Measurements from ENCODE around the gene DOCK2.

DOCK2 gene

GRCh38 chr5:169695025-169695625 is 58.0 kb downstream of the DOCK2 start:
- DNase-seq = peak in 1 of 2 experiments; percentile 39

DNA sequence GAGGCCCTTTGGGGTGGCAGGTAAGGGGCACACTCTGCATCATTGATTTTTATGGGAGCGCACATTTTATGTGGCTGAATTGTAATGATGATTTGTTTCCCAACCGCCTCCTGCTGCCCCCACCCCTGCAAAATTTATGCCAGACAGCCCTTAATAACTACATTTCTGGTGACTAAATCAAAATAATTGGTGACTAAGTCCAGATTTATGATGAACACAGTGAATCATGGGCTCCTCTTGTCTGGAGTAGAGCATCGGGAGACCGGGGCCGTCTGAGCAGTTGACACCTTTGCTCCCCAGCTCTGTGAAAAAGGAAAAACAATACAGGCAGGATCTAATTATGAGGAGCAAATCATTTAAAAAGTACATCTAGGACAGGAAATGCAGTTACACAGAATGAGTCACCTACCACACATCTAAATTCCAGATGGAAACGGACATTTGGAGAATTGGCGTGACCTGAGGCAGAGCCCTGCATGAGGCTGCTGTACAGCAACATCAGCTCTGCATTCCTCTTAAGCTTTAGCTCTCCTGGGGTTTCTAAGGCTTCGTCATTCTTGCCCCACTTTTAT is 58.9 kb downstream of the DOCK2 start:
- DNase-seq = peak; percentile 96 to 100

DNA sequence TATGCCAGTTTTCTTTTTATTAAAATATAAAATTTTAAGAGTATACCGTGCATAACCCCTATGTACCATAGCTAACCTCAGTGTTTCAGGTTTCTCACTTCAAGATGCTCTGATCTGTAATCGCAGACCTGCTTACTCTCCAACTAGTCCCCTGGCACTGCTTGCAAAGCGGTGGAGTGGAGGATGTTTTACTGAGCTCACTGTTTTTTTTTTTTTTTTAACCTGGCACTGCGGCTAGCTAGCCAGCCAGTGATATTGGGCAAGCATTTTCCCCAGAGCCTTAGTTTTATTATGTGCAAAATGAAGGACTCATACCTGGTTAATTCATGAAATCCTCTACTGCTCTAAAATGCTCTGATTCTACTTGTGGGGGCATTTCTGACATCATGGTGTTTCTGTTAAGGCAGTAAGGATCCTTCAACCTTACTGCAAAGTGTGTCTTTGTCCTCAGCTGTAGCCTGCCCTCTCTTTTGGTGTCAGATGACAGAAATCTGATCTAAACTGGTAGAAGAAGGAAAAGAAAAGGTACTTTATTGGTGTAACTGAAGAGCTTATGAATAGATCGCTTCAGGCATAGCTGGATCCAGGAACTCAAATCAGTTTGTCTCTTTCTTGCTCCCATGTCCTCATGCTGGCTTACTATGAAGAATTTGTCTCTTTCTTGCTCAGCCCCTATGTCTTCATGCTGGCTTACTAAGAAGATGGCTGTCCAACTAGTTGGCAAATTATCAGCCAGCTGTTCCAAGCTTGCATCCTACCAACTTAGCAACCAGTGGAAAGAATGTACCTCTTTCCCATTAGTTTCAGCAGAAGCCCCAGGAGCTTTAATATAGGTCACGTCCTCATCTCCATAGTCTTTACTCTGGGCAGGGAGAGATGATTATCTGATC is 59.8 kb downstream of the DOCK2 start:
- DNase-seq = peak in 1 of 2 experiments; percentile 34

DNA sequence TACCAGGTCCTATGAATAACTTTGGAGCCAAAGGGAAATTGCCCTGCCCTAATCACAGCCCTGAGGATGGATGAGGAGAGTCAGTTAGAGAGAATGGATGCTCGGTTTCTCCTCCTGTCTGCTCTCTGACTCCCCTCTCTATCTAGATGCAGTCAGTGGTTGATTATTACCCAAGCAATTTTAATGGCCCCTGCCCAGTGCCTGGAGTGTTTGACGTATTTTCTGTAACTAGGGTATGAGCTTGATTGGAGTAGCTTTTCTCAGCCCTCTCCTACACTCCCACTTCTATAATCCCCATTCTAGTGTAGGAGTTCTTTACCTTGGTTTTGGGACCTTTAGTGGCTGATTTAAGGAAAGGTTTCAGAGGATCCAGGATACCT is 60.4 kb downstream of the DOCK2 start:
- DNase-seq = no peak

DNA sequence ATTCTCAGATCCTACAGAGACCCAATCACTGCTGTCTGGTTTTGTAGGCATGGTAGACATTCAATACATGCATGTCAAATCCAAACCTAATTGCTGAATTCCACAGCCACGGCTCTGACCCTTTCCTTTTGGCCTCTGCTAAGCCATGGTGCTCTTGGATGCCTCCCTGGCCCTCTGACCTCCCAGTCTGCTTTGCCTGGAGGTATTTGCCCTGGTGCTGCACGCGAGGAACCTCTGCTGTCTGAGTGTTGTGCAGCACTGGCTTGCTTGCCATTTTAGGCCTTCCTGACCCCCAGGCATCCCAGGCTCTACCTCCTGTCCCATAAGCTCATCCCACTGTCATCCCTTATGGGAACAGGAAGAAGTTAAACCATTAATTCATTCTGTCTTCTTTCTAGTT is 60.9 kb downstream of the DOCK2 start:
- DNase-seq = no peak

GRCh38 chr5:169700611-169701010 is 63.5 kb downstream of the DOCK2 start:
- no peak for DNase-seq

DNA sequence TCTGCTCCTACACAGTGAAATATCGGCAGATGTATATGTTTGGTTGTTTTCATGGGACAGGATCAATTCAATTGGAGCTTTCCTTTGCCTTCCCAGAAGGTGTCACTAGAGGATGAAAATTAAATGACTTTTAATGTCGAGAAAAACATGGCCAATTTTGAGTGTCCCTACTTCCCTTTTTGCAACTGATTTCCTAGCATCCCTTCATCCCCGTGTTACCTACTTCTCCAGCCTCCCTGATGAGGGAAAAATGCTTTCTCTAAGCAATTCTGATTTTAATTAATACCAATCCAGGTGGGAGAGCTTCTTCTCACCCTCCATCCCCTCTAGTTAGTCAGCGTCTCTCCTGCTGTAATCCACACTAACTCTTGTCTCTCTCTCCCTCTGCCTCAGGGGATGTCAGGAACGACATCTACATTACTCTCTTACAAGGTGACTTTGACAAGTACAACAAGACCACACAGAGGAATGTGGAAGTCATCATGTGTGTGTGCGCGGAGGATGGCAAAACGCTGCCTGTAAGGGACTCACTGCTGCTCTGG is 64.9 kb downstream of the DOCK2 start:
- DNase-seq = peak in 1 of 2 experiments; percentile 63

- DNase-seq = no peak
Observed at GRCh38 chr5:169702693-169703481, 65.8 kb downstream of the DOCK2 start.

DNA sequence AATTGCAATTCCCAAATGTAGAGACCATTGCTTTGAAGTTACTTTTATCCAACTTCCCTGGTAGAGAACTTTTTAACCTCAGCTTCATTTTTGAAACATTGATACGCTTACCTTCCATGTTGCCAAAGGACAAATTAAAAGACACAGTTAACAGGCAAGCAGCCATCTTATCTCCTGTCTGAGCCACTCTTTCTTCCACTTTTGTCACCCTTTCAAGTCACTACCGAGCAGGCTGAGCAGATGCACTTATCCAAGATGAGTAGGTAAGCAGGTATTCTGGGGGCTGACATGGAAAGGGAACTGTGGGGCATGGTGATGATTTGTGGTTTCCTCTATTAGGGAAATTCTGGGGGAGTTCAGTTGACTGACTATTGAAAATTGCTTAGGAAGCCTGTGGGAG is 66.7 kb downstream of the DOCK2 start:
- no peak for DNase-seq

GRCh38 chr5:169705322-169705721 is 68.2 kb downstream of the DOCK2 start:
- no peak for DNase-seq

GRCh38 chr5:169706071-169706470 is 69.0 kb downstream of the DOCK2 start:
- DNase-seq = no peak

DNA sequence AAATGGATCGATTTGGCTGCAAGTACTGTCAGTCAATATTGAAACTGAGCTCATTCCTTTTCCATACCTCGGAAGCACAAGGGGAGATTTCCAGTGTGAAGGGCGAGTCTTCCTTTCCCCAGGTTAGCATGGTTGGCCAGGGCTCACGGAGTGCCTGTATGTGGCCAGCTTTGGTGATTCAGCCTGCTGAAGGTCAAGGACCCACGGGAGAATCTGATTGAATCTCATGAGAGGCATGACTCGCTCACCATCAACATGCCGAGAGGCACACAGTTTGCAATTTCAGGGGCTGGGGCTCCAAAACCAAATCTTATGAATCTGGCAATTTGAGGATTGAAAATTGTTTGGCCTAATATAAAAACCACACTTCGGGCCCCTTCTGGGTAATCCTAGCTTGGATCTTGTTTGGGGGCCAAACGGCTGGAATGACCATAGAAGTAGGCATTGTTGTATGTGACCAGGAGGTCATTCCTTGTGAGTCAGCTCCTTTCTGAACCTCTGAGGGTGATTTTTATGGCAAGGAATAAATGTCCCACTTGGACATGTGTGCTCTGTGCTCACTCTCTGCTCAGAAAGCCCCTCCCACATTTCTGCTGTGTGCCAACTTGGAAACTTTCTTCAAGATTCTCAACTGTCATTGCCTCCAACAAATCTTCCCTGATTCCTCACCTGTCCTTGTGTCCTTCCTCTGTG is 69.8 kb downstream of the DOCK2 start:
- DNase-seq = no peak

DNA sequence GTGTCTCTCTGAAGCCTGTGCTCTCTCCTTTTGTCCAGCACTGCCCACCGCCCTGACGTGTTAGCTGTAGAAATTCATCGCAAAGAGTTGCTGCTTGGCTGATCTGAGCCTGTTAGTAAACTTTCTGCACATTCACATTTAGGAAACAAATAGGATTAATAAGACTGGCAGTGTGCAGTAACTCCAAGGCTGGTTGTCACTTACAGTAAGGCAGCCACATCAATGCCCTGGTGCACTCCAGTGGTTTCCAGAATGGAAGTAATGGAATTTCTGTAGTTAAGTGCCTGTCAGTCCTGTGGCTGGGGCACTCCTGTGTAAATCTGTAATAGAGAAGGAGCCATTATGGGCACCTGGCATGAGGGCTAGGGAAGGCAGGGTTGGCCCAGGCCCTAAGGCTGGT is 70.6 kb downstream of the DOCK2 start:
- no peak for DNase-seq

GRCh38 chr5:169710675-169711074 is 73.6 kb downstream of the DOCK2 start:
- no peak for DNase-seq

DNA sequence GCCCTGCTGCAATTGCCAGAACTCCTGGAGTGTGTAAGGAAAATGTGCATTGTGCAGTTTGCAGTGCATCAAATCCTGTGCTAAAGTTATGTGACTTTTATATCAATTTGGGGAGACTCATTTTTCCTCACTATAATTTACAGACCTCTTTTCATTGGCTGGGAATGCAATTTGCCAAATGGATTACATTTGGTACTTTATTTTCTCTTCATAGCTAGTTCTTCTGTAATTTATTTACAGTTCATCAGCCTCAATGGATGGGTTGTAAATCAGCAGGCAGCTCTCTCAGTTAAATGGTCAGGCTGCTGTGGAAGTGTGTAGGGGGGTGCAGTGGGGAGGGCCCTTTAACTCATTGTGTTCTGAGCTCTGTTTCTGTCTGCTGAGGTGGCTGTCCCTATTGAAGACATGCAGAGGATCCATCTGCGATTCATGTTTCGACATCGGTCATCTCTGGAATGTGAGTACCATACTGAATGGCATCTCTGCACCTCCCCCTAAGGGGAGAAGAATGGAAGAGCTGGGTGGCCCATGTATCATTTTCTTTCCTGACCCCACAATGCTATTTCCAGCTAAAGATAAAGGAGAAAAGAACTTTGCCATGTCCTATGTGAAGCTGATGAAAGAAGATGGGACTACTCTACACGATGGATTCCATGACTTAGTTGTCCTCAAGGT is 74.6 kb downstream of the DOCK2 start:
- no peak for DNase-seq

DNA sequence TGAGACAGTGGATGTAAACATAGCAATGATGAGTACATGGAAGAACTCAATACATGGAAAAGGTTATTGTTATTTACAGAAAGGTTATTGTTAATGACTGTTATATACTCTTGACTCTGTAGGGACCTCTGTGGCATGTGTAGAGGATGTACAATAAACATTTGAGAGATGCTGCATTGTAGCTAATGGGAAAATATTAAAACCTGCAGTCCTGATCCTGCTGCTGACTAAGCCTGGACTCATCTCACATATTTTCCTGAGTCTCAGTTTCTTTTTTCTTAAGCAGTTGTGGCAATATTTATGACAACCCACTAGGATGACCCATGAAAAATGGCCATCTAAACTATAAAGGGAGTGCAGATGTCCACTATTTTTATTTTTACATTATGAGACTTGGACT is 75.4 kb downstream of the DOCK2 start:
- no peak for DNase-seq

GRCh38 chr5:169716287-169716686 is 79.2 kb downstream of the DOCK2 start:
- no peak for DNase-seq

DNA sequence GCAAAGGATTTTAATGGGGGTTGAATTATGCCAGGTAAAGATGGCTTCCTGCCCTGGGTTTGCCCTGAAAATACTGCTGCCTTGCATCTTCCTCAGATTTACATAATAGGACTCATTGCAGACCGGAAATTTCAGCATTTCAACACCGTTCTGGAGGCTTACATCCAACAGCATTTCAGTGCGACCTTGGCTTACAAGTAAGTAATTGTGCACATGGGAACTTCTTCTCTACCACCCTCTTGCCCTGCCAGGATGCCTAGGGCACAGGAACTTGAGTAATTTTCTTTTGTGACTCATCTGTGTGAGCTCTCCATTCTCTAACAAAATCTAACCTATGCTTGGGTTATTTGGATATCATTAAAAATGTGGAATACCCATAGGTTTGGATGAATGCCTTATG is 80.2 kb downstream of the DOCK2 start:
- DNase-seq = peak in 1 of 2 experiments; percentile 71

DNA sequence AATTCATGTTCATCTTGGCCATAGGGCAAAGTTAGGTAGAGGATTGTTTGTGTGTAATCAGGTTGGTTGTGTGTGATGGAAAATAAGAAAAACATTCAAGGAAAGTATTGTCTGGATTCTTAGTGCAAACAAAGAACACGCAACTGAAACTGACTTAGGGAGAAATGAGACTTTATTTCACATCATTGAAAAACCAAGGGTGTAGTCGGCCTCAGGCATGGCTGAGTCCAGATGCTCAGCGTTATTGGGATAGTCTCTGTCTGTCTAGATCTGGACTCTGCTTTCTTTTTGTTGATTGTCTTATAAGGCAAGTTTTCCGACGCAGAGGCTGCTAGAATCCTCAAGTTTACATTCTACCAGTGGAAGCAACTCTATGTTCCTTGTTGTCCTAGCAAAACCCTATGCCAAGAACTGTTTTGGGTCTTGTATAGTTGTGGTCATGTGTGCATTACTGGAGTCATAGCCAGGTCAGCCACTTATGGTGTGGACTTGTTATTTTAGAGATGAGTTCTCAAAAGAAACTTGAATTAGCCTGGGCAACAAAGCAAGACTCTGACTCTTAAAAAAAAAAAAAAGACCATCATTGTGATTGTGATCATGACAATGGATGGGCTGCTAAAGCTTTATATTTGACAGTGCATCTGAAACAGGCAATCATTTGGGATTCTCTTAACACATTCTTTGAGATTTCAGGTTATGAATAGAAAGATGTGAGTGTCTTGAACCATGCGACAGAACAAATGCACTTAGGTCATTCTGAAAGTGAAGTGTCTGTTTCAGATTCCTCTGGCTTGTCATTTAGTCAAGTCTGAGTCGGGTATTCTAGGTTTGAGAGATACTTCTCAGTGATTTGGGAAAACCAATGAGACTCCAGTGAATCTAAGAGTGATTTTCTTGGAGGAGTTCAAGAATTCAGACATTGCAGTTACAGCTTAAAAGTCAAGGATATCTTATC is 82.6 kb downstream of the DOCK2 start:
- DNase-seq = no peak

- no peak for DNase-seq
Observed at GRCh38 chr5:169721771-169722170, 84.7 kb downstream of the DOCK2 start.
